Measurements from ENCODE around the gene ZDHHC14. TPM values are rescaled to one million over a fixed set of nuclear protein-coding genes. Genes with fewer than 3 reads are reported as not detected.

ZDHHC14 gene
- total RNA-seq, 1 experiment from 2014 or later, result 1.7 TPM

GRCh38 chr6:157520596-157521361, 139.8 kb downstream of the ZDHHC14 start:
- Histone ChIP-seq H3K4me2 (ENCODE audit: insufficient read depth, insufficient read length, low read length) (no peak overlapping the region), H3K27me3 (ENCODE audit: insufficient read depth, low read length) (no peaks in the 10 kb centered on the region), H4K5ac (ENCODE audit: insufficient read length, low read depth, low read length) (no peak overlapping the region), H3K4ac (ENCODE audit: low read depth, low read length) (no peak overlapping the region), H2BK12ac (ENCODE audit: insufficient read length, low read depth, low read length) (no peak overlapping the region), H3K14ac (ENCODE audit: insufficient read depth, low read length) (no peak overlapping the region; the same call in 1 of the 2 replicates), H3K23ac (ENCODE audit: insufficient read length, low read depth, low read length) (no peak overlapping the region), H3K18ac (ENCODE audit: insufficient read length, low read depth, low read length) (no peak overlapping the region), H4K8ac (replicated peaks; ENCODE audit: insufficient read length, low read depth, low read length) (no peak overlapping the region), H3K23me2 (ENCODE audit: insufficient read length, low read depth, low read length, poor library complexity, severe bottlenecking) (no peaks in the 10 kb centered on the region), H3K79me2 (ENCODE audit: insufficient read depth, low read length) (no peaks in the 10 kb centered on the region), H3T11ph (ENCODE audit: low read length) (no peak overlapping the region), H4K91ac (ENCODE audit: insufficient read length, low read depth, low read length) (no peak overlapping the region), H2AFZ (ENCODE audit: low read length) (no peak overlapping the region), H2AK5ac (ENCODE audit: insufficient read length, low read length) (no peak overlapping the region), H3K9me3 (ENCODE audit: control insufficient read depth, low read depth, low read length) (no peaks in the 10 kb centered on the region), H4K20me1 (ENCODE audit: control insufficient read depth, insufficient read depth, insufficient read length) (no peaks in the 10 kb centered on the region), H3K9ac (ENCODE audit: extremely low read depth, insufficient read length, low read length) (no peak overlapping the region), H2BK15ac (ENCODE audit: low read depth, low read length) (no peak overlapping the region), H3K56ac (ENCODE audit: insufficient read length, low read depth, low read length) (no peak overlapping the region), H3K79me1 (ENCODE audit: insufficient read depth, low read depth, low read length, poor library complexity, severe bottlenecking) (no peaks in the 10 kb centered on the region), H3K4me1 (ENCODE audit: insufficient read depth, low read length) (no peaks in the 10 kb centered on the region), H2BK120ac (ENCODE audit: low read depth, low read length, poor library complexity, severe bottlenecking) (no peak overlapping the region), H3K27ac (ENCODE audit: insufficient read length, low read depth, low read length) (no peak overlapping the region), H2BK20ac (ENCODE audit: low read depth, low read length, poor library complexity, severe bottlenecking) (no peak overlapping the region), H2BK5ac (ENCODE audit: insufficient read length, low read length) (no peak overlapping the region)
- TF ChIP-seq CTCF (conservative IDR thresholded peaks at IDR 0.05), result no peak
- Mint-ChIP-seq H3K36me3 (ENCODE audit: insufficient read depth in 1 of 3, low read depth in 3 of 3) (no peaks in the 10 kb centered on the region), H3K27me3 (ENCODE audit: low read depth) (no peaks in the 10 kb centered on the region), H3K4me3 (no peak overlapping the region), H3K27ac (no peak overlapping the region), H3K9me3 (peaks cover 0 to 4% of the 10 kb centered on the region in 2 experiments; a peak in 2 of 5 replicates), H3K4me1 (peaks cover 14 to 22% of the 10 kb centered on the region in 2 experiments)
- WGBS (ENCODE audit: extremely low coverage, insufficient read length, low lambda C conversion rate), result no CpG with 5 or more reads among the region's 6 CpGs
- no peak for DNase-seq

Data from H9 (cell line).